ENCODE data around the gene COLGALT1.
"Not testable (repeated sequence)": the region's sequence is repeated elsewhere in the genome, so short reads cannot be mapped to it uniquely, and the experiment has no call there.

COLGALT1 gene

GRCh38 chr19:17565611-17566010 is 10.2 kb downstream of the COLGALT1 start:
- Histone ChIP-seq H3K4me3 (ENCODE audit: low read length in 2 of 2) (no peak overlapping the region), H2BK12ac (ENCODE audit: low read length) (no peak overlapping the region), H3K14ac (ENCODE audit: low read length) (no peak overlapping the region), H2BK5ac (ENCODE audit: low read length) (no peak overlapping the region), H3K4me1 (ENCODE audit: control insufficient read depth in 2 of 2, insufficient read depth in 1 of 2, low read depth in 1 of 2, low read length in 2 of 2) (no peaks in the 10 kb centered on the region), H2AK5ac (ENCODE audit: low read depth, low read length) (no peak overlapping the region), H3K4me2 (ENCODE audit: insufficient read depth, low read length, poor library complexity, severe bottlenecking) (no peak overlapping the region), H3K9ac (ENCODE audit: low read depth, low read length, poor library complexity) (no peak overlapping the region), H3K18ac (ENCODE audit: low read length) (no peak overlapping the region), H3K79me1 (ENCODE audit: low read depth, low read length) (no peaks in the 10 kb centered on the region), H2BK15ac (ENCODE audit: low read length) (no peak overlapping the region), H3K27me3 (ENCODE audit: control insufficient read depth in 3 of 3, insufficient read depth in 3 of 3, low read depth in 1 of 3, low read length in 3 of 3) (no peaks in the 10 kb centered on the region), H2AFZ (ENCODE audit: low read length) (no peak overlapping the region), H4K91ac (ENCODE audit: low read depth, low read length, poor library complexity) (no peak overlapping the region), H3K36me3 (replicated peaks in 1 of 2; ENCODE audit: control insufficient read depth in 2 of 2, insufficient read depth in 2 of 2, low read length in 2 of 2) (peaks cover 21 to 87% of the 10 kb centered on the region in 2 donors), H3K27ac (replicated peaks; ENCODE audit: low read length) (no peak overlapping the region), H2BK120ac (ENCODE audit: low read depth, low read length) (no peak overlapping the region), H3K4ac (ENCODE audit: low read length) (no peak overlapping the region), H3K23ac (ENCODE audit: low read depth, low read length, poor library complexity) (no peak overlapping the region), H4K8ac (ENCODE audit: low read depth, low read length) (no peak overlapping the region), H3K9me3 (replicated peaks in 1 of 2; ENCODE audit: control insufficient read depth in 2 of 2, insufficient read depth in 1 of 2, low read depth in 1 of 2, low read length in 2 of 2) (no peaks in the 10 kb centered on the region)
- no CpG with 5 or more reads among the region's 3 CpGs for WGBS, 2 donors (ENCODE audit: extremely low coverage in 2 of 2, insufficient read length in 2 of 2, insufficient replicate concordance in 1 of 2)
- no peak for DNase-seq (ENCODE audit: low spot score)

GRCh38 chr19:17567940-17568339 is 12.5 kb downstream of the COLGALT1 start:
- Histone ChIP-seq H3K4me3 (ENCODE audit: low read length in 2 of 2) (no peak overlapping the region), H3K27me3 (ENCODE audit: control insufficient read depth in 3 of 3, insufficient read depth in 3 of 3, low read depth in 1 of 3, low read length in 3 of 3) (no peaks in the 10 kb centered on the region), H3K4ac (ENCODE audit: low read length) (no peak overlapping the region), H2BK15ac (ENCODE audit: low read length) (no peak overlapping the region), H3K18ac (ENCODE audit: low read length) (no peak overlapping the region), H3K14ac (ENCODE audit: low read length) (no peak overlapping the region), H3K27ac (replicated peaks; ENCODE audit: low read length) (no peak overlapping the region), H2BK5ac (ENCODE audit: low read length) (no peak overlapping the region), H2BK120ac (ENCODE audit: low read depth, low read length) (no peak overlapping the region), H3K9me3 (replicated peaks in 1 of 2; ENCODE audit: control insufficient read depth in 2 of 2, insufficient read depth in 1 of 2, low read depth in 1 of 2, low read length in 2 of 2) (no peaks in the 10 kb centered on the region), H2AK5ac (ENCODE audit: low read depth, low read length) (no peak overlapping the region), H3K4me2 (ENCODE audit: insufficient read depth, low read length, poor library complexity, severe bottlenecking) (no peak overlapping the region), H3K79me1 (ENCODE audit: low read depth, low read length) (peaks cover 2% of the 10 kb centered on the region), H3K4me1 (ENCODE audit: control insufficient read depth in 2 of 2, insufficient read depth in 1 of 2, low read depth in 1 of 2, low read length in 2 of 2) (no peaks in the 10 kb centered on the region), H3K9ac (ENCODE audit: low read depth, low read length, poor library complexity) (no peak overlapping the region), H4K91ac (ENCODE audit: low read depth, low read length, poor library complexity) (no peak overlapping the region), H3K36me3 (replicated peaks in 1 of 2; ENCODE audit: control insufficient read depth in 2 of 2, insufficient read depth in 2 of 2, low read length in 2 of 2) (peaks cover 23 to 87% of the 10 kb centered on the region in 2 donors), H3K23ac (ENCODE audit: low read depth, low read length, poor library complexity) (no peak overlapping the region), H2AFZ (ENCODE audit: low read length) (no peak overlapping the region), H2BK12ac (ENCODE audit: low read length) (no peak overlapping the region), H4K8ac (ENCODE audit: low read depth, low read length) (no peak overlapping the region)
- no CpG with 5 or more reads among the region's 1 CpG for WGBS, 2 donors (ENCODE audit: extremely low coverage in 2 of 2, insufficient read length in 2 of 2, insufficient replicate concordance in 1 of 2)
- no peak for DNase-seq (ENCODE audit: low spot score)

- H4K91ac ChIP-seq (ENCODE audit: low read depth, low read length, poor library complexity); H2BK15ac ChIP-seq (ENCODE audit: low read length); H3K14ac ChIP-seq (ENCODE audit: low read length); H3K4me2 ChIP-seq (ENCODE audit: insufficient read depth, low read length, poor library complexity, severe bottlenecking); H3K9ac ChIP-seq (ENCODE audit: low read depth, low read length, poor library complexity); H3K23ac ChIP-seq (ENCODE audit: low read depth, low read length, poor library complexity); H3K9me3 ChIP-seq (replicated peaks in 1 of 2; ENCODE audit: control insufficient read depth in 2 of 2, insufficient read depth in 1 of 2, low read depth in 1 of 2, low read length in 2 of 2); H3K79me1 ChIP-seq (ENCODE audit: low read depth, low read length); H2AFZ ChIP-seq (ENCODE audit: low read length); H2BK5ac ChIP-seq (ENCODE audit: low read length); H3K4ac ChIP-seq (ENCODE audit: low read length); H3K4me1 ChIP-seq (ENCODE audit: control insufficient read depth in 2 of 2, insufficient read depth in 1 of 2, low read depth in 1 of 2, low read length in 2 of 2); DNase-seq (ENCODE audit: low spot score); H3K4me3 ChIP-seq (ENCODE audit: low read length in 2 of 2); H3K18ac ChIP-seq (ENCODE audit: low read length); H3K27ac ChIP-seq (replicated peaks; ENCODE audit: low read length); H2BK12ac ChIP-seq (ENCODE audit: low read length); H2BK120ac ChIP-seq (ENCODE audit: low read depth, low read length); H3K27me3 ChIP-seq (ENCODE audit: control insufficient read depth in 3 of 3, insufficient read depth in 3 of 3, low read depth in 1 of 3, low read length in 3 of 3); H4K8ac ChIP-seq (ENCODE audit: low read depth, low read length); H2AK5ac ChIP-seq (ENCODE audit: low read depth, low read length): not testable (repeated sequence)
- peaks cover 23 to 89% of the 10 kb centered on the region in 2 donors for H3K36me3 ChIP-seq (replicated peaks in 1 of 2; ENCODE audit: control insufficient read depth in 2 of 2, insufficient read depth in 2 of 2, low read length in 2 of 2)
- WGBS, 2 donors (ENCODE audit: extremely low coverage in 2 of 2, insufficient read length in 2 of 2, insufficient replicate concordance in 1 of 2): no CpG with 5 or more reads among the region's 5 CpGs
These were observed 14.8 kb downstream of the COLGALT1 start for GRCh38 chr19:17570291-17570690.

- H3K36me3 ChIP-seq (replicated peaks in 1 of 2; ENCODE audit: control insufficient read depth in 2 of 2, insufficient read depth in 2 of 2, low read length in 2 of 2): peaks cover 25 to 87% of the 10 kb centered on the region in 2 donors
- no peak overlapping the region for H2BK15ac ChIP-seq (ENCODE audit: low read length)
- H3K4me3 ChIP-seq (ENCODE audit: low read length in 2 of 2): no peak overlapping the region
- no peak overlapping the region for H3K14ac ChIP-seq (ENCODE audit: low read length)
- no peak overlapping the region for H2AK5ac ChIP-seq (ENCODE audit: low read depth, low read length)
- no peaks in the 10 kb centered on the region for H3K27me3 ChIP-seq (ENCODE audit: control insufficient read depth in 3 of 3, insufficient read depth in 3 of 3, low read depth in 1 of 3, low read length in 3 of 3)
- no peak overlapping the region for H2BK120ac ChIP-seq (ENCODE audit: low read depth, low read length)
- H3K9me3 ChIP-seq (replicated peaks in 1 of 2; ENCODE audit: control insufficient read depth in 2 of 2, insufficient read depth in 1 of 2, low read depth in 1 of 2, low read length in 2 of 2): no peaks in the 10 kb centered on the region
- H3K79me1 ChIP-seq (ENCODE audit: low read depth, low read length): peaks cover 2% of the 10 kb centered on the region
- no peak overlapping the region for H3K4me2 ChIP-seq (ENCODE audit: insufficient read depth, low read length, poor library complexity, severe bottlenecking)
- no peak overlapping the region for H2AFZ ChIP-seq (ENCODE audit: low read length)
- no peak overlapping the region for H2BK12ac ChIP-seq (ENCODE audit: low read length)
- no peak overlapping the region for H3K18ac ChIP-seq (ENCODE audit: low read length)
- no peak overlapping the region for H4K91ac ChIP-seq (ENCODE audit: low read depth, low read length, poor library complexity)
- DNase-seq (ENCODE audit: low spot score): no peak
- no peak overlapping the region for H3K23ac ChIP-seq (ENCODE audit: low read depth, low read length, poor library complexity)
- H3K27ac ChIP-seq (replicated peaks; ENCODE audit: low read length): no peak overlapping the region
- no peak overlapping the region for H4K8ac ChIP-seq (ENCODE audit: low read depth, low read length)
- no peaks in the 10 kb centered on the region for H3K4me1 ChIP-seq (ENCODE audit: control insufficient read depth in 2 of 2, insufficient read depth in 1 of 2, low read depth in 1 of 2, low read length in 2 of 2)
- no peak overlapping the region for H2BK5ac ChIP-seq (ENCODE audit: low read length)
- H3K9ac ChIP-seq (ENCODE audit: low read depth, low read length, poor library complexity): no peak overlapping the region
- no CpG with 5 or more reads among the region's 6 CpGs for WGBS, 2 donors (ENCODE audit: extremely low coverage in 2 of 2, insufficient read length in 2 of 2, insufficient replicate concordance in 1 of 2)
- H3K4ac ChIP-seq (ENCODE audit: low read length): no peak overlapping the region
These were observed 15.3 kb downstream of the COLGALT1 start for GRCh38 chr19:17570791-17571190.

All from neuronal stem cell (in vitro differentiated cells).